GM21447 (cell line): ENCODE measurements around the gene CETN2.
"Not testable (repeated sequence)": the region's sequence is repeated elsewhere in the genome, so short reads cannot be mapped to it uniquely, and the experiment has no call there.

Experiments used
- ATAC-seq: cut with Tn5 transposase; IDR thresholded peaks from one replicate; pipeline ENCODE4 v1.9.1; 2021; ENCODE audit not compliant: unreplicated experiment

Gene CETN2

DNA sequence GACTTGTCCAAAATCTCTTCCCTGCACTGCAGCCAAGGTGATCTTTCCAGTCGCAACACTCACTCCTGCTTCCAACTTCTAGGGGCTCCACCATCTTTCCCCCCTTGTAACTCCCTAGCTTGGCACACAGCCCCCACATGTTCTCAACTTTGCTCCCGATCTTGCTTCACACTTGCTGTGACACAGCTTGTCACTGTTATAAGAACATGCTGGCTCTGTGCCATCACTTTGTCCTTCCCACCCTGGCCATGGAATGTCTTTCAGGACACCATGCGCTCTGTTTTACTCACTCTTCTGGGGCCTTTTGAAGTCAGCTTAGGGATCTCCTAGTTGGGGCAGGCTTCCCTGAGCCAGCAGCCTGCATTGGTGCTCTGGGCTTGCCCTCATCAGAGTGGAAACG lies 2.8 kb upstream of the CETN2 start:
- ATAC-seq: no peak

DNA sequence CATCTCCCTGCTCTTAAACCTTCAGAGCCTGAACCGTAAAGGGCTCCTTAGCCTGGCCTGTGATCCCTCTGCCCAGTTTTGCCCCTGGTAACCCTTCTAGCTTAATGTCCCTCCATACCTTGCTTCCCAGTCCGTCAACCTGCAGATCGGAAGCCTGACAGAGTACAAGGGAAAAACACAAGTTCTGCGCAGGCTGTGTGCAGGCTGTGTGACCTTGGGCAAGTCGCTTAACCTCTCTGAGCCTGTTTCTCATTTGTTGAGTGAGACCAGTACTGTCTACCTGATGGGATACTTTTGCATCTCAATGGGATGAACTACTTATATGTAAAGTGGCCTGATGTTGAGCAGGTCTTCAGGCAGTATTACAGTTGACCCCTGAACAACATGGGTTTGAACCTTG lies 2.0 kb upstream of the CETN2 start:
- no peak for ATAC-seq

DNA sequence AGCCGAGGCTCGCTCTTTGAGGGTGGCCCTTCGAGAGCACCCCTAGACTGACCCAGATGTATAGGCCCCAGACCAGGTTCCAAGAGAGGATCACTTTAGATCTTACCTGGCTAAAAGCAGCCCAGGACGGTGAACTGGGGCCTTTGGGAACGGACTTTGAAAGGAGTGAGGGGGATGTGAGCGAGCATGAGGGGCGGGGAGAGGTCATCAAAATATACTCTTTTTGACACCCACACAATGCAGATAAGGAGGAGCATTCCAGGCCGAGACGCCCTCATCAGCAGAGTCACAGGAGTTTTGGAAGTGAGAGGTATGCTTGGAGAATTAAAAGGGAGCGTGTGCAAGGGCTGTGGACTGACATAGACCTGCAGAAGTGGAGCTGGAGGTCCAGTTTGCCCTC lies 834 bp upstream of the CETN2 start:
- no peak for ATAC-seq

DNA sequence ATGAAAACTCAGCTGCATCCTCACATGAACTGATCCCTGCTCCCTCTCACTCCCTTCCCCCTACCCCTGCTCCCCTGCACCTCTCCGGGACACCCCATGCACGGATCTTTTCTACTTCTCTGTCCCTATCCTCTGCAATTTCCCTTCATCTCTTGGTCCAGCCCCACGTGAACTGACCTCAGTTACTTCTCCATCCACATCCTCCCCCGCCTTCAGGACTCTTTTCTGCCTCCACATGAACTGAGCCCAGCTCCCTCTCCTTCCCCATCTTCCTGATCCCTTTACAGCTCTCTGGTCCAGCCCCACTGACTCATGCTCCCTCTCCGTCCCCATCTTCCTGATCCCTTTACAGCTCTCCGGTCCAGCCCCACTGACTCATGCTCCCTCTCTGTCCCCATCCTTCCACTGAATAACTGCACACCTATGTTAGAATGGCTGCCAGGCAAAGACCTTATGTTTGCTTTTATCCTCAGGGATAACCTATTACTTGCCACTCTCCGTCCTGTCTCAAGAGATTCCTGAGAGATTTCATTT lies 5.6 kb downstream of the CETN2 start:
- ATAC-seq: no peak

DNA sequence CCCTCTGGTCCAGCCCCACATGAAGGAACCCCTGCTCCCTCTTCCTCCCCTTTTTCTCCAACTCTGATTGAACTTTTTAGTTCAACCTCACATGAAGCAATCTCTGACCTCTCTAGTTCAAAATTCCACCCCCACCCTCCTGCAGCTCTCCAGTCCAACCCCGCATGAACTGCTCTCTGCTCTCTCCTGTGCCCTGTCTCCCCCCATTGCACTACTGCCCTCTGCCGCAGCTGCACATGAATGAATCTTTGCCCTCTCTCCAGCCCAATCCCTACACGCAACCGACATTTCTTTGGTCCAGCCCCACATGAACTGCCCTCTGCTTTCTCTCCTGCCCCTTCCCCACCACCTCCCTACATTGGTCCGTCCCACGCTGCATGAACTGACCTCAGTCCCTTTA lies 6.9 kb downstream of the CETN2 start:
- no peak for ATAC-seq

GRCh38 chrX:152822383-152823086 lies 8.0 kb downstream of the CETN2 start:
- no peak for ATAC-seq

- no peak for ATAC-seq
Measured at GRCh38 chrX:152821145-152821765, 9.3 kb downstream of the CETN2 start.

DNA sequence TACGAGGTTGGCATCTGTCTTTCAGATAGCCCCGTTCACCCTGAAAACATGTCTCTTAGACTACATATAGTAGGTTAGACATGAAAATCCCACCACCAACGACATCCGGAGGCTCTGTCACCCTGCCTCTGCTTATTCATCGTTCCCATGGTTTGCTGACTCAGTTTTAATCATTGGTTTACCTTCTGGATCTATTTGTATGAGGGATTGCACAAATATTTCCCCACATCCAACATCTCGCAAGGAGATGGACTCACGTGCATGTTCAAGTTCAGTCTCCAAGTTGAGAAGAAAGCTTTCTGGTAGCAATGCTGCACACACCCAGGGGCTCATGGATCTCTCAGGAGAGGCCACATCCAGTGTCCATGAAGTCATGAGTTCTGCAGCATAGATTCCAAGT lies 10.8 kb downstream of the CETN2 start:
- ATAC-seq: no peak

GRCh38 chrX:152819266-152819665 lies 11.3 kb downstream of the CETN2 start:
- no peak for ATAC-seq

- ATAC-seq: no peak
Measured at GRCh38 chrX:152818356-152818755, 12.2 kb downstream of the CETN2 start.

DNA sequence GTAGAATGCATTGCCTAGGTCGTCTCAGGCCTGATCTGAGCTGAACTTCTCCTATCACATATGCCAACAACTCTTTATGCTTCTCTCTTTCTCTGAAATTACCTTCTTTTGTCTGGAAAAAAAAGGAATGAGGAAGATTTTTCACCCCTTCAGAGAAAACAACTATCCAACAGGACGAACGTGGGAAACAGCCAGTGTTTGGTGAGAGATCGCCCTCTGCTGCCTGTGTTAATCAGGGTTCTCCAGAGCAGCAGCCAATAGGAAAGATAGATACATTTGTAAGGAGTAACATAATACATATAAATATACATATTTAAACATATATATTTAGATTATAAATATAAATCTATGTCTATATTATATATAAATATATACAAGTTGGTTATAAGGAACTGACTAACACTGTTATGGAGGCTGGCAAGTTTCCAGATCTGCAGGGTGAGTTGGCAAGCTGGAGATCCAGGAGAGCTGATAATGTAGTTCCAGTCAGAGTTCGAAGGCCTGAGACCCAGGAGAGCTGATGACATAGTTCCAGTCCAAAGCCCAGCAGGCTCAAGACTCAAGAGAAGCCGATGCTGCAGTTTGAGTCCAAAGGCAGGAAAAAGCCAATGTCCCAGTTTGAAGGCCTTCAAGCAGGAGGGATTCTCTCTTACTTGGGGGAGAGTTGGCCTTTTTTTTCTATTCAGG lies 13.3 kb downstream of the CETN2 start:
- ATAC-seq: no peak

DNA sequence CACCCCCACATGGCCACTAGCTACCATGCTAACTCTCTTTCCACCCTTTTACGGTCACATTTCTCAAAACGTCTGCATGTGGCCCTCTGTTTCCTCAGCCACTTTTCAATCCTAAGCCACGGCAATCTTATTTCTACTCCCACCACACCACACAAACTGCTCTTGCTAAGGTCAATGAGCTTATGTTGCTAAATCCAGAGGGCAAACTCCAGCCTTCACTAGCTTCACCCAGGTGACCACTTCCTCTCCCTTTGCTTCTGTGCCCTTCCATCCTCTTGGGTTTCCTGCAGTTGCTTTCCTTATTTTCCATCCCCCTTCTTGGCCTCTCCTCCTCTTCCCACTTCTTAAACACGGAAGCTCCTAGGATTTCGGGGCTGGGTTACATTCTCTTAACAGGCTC lies 16.5 kb downstream of the CETN2 start:
- no peak for ATAC-seq

DNA sequence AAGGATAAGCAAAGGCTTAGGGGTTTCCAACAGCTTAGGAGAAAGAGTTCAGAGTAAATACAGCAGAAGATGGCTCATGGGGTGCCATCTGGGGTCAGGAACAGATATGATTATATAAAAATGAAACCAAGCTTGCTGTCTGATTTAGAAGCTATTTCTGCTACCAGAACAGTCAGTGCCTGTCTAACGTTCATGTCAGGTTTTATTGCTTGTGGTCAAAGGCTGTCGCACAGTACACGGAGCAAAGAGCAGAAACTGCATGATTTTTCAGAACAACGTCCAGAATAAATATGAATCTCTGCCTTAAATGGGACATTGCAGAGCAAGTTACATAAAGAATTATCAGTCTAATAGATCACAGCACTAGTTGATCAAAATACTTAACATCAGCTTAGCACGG lies 17.4 kb downstream of the CETN2 start:
- ATAC-seq: no peak

GRCh38 chrX:152810403-152810802 lies 20.2 kb downstream of the CETN2 start:
- ATAC-seq: no peak

DNA sequence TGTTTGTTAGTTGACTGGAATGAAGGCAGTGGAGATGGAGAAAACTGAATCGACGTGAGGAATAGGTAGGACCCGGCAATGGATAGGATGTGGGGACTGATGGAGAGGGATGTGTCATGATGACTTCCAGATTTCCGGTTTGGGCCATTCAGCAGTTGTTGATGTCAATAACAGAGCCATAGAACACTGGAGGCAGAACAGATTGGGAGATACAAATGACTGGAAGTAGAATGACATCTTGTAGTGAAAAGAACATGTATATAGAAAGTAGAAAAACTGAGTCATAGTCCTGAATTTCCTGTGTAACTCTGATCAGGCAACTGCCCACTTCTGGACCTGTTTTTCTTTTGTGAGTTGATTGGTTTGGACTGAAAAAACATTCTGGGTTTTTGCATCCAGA lies 24.5 kb downstream of the CETN2 start:
- no peak for ATAC-seq

DNA sequence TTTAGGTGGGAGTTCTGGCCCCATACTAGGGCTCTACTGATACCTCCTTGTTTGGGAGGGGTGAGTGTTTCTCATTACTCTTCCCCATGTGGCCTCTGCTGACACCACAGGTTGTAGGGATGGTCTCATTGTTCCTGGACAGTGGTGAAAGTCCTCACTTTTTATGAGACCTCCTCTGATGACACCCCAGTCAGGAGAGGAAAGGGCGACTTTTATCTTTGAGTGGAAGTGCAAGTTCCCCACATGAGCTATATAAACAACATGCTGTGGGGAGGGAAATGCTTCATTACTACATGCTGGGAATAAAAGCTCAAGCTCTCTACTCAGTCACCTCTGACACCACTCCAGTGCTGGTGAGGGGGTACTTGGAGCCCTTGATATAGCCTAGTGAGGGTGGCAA lies 31.6 kb downstream of the CETN2 start:
- no peak for ATAC-seq

- ATAC-seq: not testable (repeated sequence)
Measured at GRCh38 chrX:152787062-152787461, 43.5 kb downstream of the CETN2 start.
